SKM-1 treated with dmso at 0.1 percent for 144 hours (cell line): ENCODE results near the gene CTSL.

Experiments used
- DNase-seq: peaks from one replicate; lab custom pipeline; 2025; ENCODE audit not compliant: unreplicated experiment; lab: John Stamatoyannopoulos, UW

CTSL gene

GRCh38 chr9:87699835-87700234, 26.1 kb upstream of the CTSL start:
- no peak for DNase-seq

GRCh38 chr9:87701491-87701890, 24.4 kb upstream of the CTSL start:
- no peak for DNase-seq

- no peak for DNase-seq
Measured at GRCh38 chr9:87701931-87702421, 23.9 kb upstream of the CTSL start.

- no peak for DNase-seq
Measured at GRCh38 chr9:87702921-87703320, 23.0 kb upstream of the CTSL start.

GRCh38 chr9:87703636-87704276, 22.2 kb upstream of the CTSL start:
- DNase-seq = no peak

GRCh38 chr9:87704342-87704741, 21.6 kb upstream of the CTSL start:
- no peak for DNase-seq

GRCh38 chr9:87706066-87706739, 19.7 kb upstream of the CTSL start:
- DNase-seq = no peak

- peak; percentile 4 for DNase-seq
Measured at GRCh38 chr9:87707805-87708506, 18.0 kb upstream of the CTSL start.

- no peak for DNase-seq
Measured at GRCh38 chr9:87708546-87708945, 17.4 kb upstream of the CTSL start.

GRCh38 chr9:87708986-87709728, 16.8 kb upstream of the CTSL start:
- no peak for DNase-seq

GRCh38 chr9:87710443-87710842, 15.5 kb upstream of the CTSL start:
- DNase-seq = no peak

GRCh38 chr9:87711857-87712800, 13.8 kb upstream of the CTSL start:
- DNase-seq = no peak

GRCh38 chr9:87712801-87713277, 13.1 kb upstream of the CTSL start:
- no peak for DNase-seq

GRCh38 chr9:87713278-87713987, 12.5 kb upstream of the CTSL start:
- peak; percentile 11 for DNase-seq

- DNase-seq = no peak
Measured at GRCh38 chr9:87713988-87714330, 12.0 kb upstream of the CTSL start.

GRCh38 chr9:87714819-87715218, 11.1 kb upstream of the CTSL start:
- DNase-seq = peak; percentile 1

GRCh38 chr9:87716141-87716540, 9.8 kb upstream of the CTSL start:
- DNase-seq = no peak

- DNase-seq = no peak
Measured at GRCh38 chr9:87717456-87717855, 8.5 kb upstream of the CTSL start.

- DNase-seq = no peak
Measured at GRCh38 chr9:87718231-87718630, 7.7 kb upstream of the CTSL start.
